Hepatocyte (in vitro differentiated cells): ENCODE data around the gene ANAPC15.

Experiments
- EZH2 ChIP-seq: fragments of 200-600 bp; sonication (generic); IDR thresholded peaks from 2 replicates; pipeline ENCODE4 v1.6.1; 2016; ENCODE audit warnings: antibody characterized with exemption, mild to moderate bottlenecking, borderline replicate concordance
- EZH2phosphoT487 ChIP-seq: fragments of 200-600 bp; sonication (generic); IDR thresholded peaks from one replicate; pipeline ENCODE4 v1.6.1; 2018; ENCODE audit warnings: antibody characterized with exemption, mild to moderate bottlenecking, low read depth, moderate library complexity; ENCODE audit not compliant: unreplicated experiment, severe bottlenecking
- TF ChIP-seq, protein P1 (sequence below): fragments of 200-600 bp; sonication (generic); IDR thresholded peaks from 2 replicates; pipeline ENCODE4 v1.5.1; 2016; ENCODE audit warnings: antibody characterized with exemption, mild to moderate bottlenecking; ENCODE audit not compliant: poor library complexity

DNA sequence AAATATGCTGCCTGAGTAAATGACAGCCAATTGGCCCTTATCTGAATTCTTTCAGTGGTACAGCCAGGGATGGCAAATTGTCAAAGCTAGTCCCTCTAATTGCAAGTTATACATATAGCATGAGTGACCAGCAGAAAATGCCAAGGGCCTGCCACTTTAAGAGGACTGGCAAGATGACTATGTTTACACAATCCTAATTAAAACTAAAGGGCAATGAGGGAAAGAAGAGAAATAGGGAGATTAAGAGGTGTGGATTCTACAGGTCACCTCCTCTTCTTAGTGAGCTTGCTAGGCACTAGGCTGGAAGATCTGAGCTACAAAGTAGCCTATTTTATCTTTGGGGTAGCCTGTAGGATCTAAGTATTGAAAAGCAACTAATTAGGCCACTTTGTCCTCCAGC lies 45.6 kb downstream of the ANAPC15 start:
- TF ChIP-seq EZH2phosphoT487, result no peak
- TF ChIP-seq, protein P1, sequence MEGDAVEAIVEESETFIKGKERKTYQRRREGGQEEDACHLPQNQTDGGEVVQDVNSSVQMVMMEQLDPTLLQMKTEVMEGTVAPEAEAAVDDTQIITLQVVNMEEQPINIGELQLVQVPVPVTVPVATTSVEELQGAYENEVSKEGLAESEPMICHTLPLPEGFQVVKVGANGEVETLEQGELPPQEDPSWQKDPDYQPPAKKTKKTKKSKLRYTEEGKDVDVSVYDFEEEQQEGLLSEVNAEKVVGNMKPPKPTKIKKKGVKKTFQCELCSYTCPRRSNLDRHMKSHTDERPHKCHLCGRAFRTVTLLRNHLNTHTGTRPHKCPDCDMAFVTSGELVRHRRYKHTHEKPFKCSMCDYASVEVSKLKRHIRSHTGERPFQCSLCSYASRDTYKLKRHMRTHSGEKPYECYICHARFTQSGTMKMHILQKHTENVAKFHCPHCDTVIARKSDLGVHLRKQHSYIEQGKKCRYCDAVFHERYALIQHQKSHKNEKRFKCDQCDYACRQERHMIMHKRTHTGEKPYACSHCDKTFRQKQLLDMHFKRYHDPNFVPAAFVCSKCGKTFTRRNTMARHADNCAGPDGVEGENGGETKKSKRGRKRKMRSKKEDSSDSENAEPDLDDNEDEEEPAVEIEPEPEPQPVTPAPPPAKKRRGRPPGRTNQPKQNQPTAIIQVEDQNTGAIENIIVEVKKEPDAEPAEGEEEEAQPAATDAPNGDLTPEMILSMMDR, result no peak
- no peak for TF ChIP-seq EZH2
